Kidney epithelial cell (primary cell): ENCODE data around the gene PZP. TPM values are rescaled to one million over a fixed set of nuclear protein-coding genes. Genes with fewer than 3 reads are reported as not detected.
"Not testable (repeated sequence)": the region's sequence is repeated elsewhere in the genome, so short reads cannot be mapped to it uniquely, and the experiment has no call there.

Experiments used
- DNase-seq: peaks from one replicate; pipeline ENCODE4 v3.0.0-alpha.2; 2010; ENCODE audit warnings: low read depth
- H3K27me3 ChIP-seq: 2 replicates; pipeline ENCODE4 v1.6.0; 2011; ENCODE audit warnings: low read length; ENCODE audit not compliant: control insufficient read depth, insufficient read depth
- H3K36me3 ChIP-seq: 2 replicates; pipeline ENCODE4 v1.5.1; 2011; ENCODE audit warnings: low read length; ENCODE audit not compliant: control insufficient read depth, insufficient read depth
- H3K4me3 ChIP-seq: 2 replicates; pipeline ENCODE4 v1.5.1; 2011; ENCODE audit warnings: low read depth, mild to moderate bottlenecking, control low read depth, low read length
- CTCF ChIP-seq: IDR thresholded peaks from 2 replicates; pipeline ENCODE4 v1.5.1; 2011; ENCODE audit warnings: mild to moderate bottlenecking, moderate library complexity, low read length, control low read depth, inconsistent platforms; ENCODE audit not compliant: insufficient read depth, poor library complexity, severe bottlenecking
- total RNA-seq: library from RNA; depleted of rRNA; stranded (reverse); fragments of >200 nt; gene quantifications from 2 replicates; pipeline ENCODE4 v1.2.3, GENCODE V29; 2015

Gene PZP
- total RNA-seq, 1 donor from 2014 or later, result not detected

GRCh38 chr12:9179781-9180180 is 28.4 kb downstream of the PZP start:
- no peaks in the 10 kb centered on the region for H3K27me3 ChIP-seq
- H3K36me3 ChIP-seq, result no peaks in the 10 kb centered on the region
- H3K4me3 ChIP-seq, result no peak overlapping the region
- no peak for DNase-seq
- no peak for TF ChIP-seq CTCF

GRCh38 chr12:9169979-9170634 is 38.1 kb downstream of the PZP start:
- no peak for TF ChIP-seq CTCF
- H3K36me3 ChIP-seq, result no peaks in the 10 kb centered on the region
- H3K27me3 ChIP-seq, result no peaks in the 10 kb centered on the region
- H3K4me3 ChIP-seq, result no peak overlapping the region
- DNase-seq, result no peak

GRCh38 chr12:9167345-9167744 is 40.9 kb downstream of the PZP start:
- not testable (repeated sequence) for H3K4me3 ChIP-seq, DNase-seq, H3K27me3 ChIP-seq, H3K36me3 ChIP-seq

DNA sequence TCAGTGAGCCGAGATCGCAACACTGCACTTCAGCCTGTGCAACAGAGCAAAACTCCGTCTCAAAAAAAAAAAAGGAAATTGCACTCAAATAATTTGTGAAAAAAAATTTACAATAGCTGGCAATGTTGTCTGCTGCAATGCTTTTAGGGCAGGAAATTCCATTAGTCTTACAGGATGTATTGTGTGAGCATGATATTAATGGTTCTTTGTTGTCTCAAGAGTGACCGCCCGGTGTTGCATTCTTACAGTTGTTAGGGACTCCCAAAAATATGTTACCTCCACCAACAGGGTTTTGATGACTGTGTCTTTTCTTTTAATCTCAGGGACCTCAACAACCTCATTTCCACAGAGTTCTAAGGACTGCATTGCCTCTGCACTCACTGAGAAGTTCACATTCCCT is 44.8 kb downstream of the PZP start:
- no peak overlapping the region for H3K4me3 ChIP-seq
- DNase-seq, result no peak
- H3K36me3 ChIP-seq, result no peaks in the 10 kb centered on the region
- TF ChIP-seq CTCF, result no peak
- H3K27me3 ChIP-seq, result no peaks in the 10 kb centered on the region

DNA sequence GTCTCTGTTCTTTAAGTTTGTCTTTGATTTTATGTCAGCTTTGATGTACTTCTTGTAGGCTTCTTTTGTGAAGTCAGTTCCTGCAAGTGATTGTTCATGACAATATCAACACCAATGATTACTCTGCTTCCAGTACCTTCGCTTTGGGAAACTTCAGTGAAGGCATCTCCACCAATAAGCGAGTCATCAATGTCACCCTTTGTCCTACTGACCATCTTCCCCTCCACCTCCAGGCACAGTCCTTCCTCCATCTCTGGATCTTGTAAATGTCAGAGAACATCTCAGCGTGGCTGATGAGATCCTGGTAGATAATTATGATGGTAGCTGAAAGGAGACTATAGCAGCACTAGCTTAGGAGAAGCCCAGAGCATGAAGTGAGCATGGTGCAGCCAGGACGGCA is 52.1 kb downstream of the PZP start:
- Histone ChIP-seq H3K36me3 (no peaks in the 10 kb centered on the region), H3K27me3 (no peaks in the 10 kb centered on the region), H3K4me3 (no peak overlapping the region)
- TF ChIP-seq CTCF, result no peak
- DNase-seq, result no peak

DNA sequence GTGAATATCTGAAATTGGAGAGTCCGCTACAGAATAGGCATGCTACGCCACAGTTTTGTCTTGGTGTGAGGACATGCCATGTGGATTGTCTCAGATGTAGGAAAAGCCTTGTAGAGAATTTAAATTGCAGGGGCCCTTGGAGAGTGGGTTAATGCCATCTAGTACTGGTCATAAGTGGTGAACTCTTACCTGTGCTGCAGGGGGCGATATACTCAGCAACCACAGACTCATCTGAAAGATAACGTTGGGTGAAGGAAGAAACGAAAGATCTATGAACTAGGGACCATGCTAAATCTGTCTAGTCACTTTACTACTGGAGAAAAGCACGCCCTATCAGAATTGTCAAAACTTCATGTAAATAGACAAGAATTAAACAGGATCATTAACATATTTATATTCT is 58.8 kb downstream of the PZP start:
- Histone ChIP-seq H3K27me3 (no peaks in the 10 kb centered on the region), H3K36me3 (no peaks in the 10 kb centered on the region), H3K4me3 (no peak overlapping the region)
- no peak for DNase-seq
- TF ChIP-seq CTCF, result no peak
